Kidney (tissue), 14 donors: ENCODE measurements around the gene MRTFB. TPM values are rescaled to one million over a fixed set of nuclear protein-coding genes. Genes with fewer than 3 reads are reported as not detected.

ENCODE experiments used
- DNase-seq, 5 donors: peaks; one replicate each; pipeline ENCODE4 v3.0.0-alpha.2; 2013 to 2020
- FAIRE-seq: peaks from 2 replicates; lab custom pipeline; 2012; peaks lifted over from hg19 to GRCh38; lab: Jason Lieb, UNC
- H3K27ac ChIP-seq, 2 donors: one replicate each; pipeline ENCODE4 v1.7.0; 2013; ENCODE audit warnings: low read depth in 2 of 2, low read length in 2 of 2, inconsistent platforms in 1 of 2
- H3K27me3 ChIP-seq: one replicate; pipeline ENCODE4 v1.7.1; 2013; ENCODE audit warnings: low read length, inconsistent platforms; ENCODE audit not compliant: control insufficient read depth, insufficient read depth
- H3K36me3 ChIP-seq, 3 donors: one replicate each; pipeline versions ENCODE4 v1.7.0 to v1.7.1; 2013; ENCODE audit warnings: low read length in 3 of 3, control low read depth in 1 of 3, inconsistent platforms in 1 of 3; ENCODE audit not compliant: insufficient read depth in 3 of 3, control insufficient read depth in 2 of 3
- H3K4me1 ChIP-seq, 3 donors: one replicate each; pipeline versions ENCODE4 v1.7.0 to v1.7.1; 2013; ENCODE audit warnings: low read length in 3 of 3, inconsistent platforms in 1 of 3, low read depth in 1 of 3; ENCODE audit not compliant: control insufficient read depth in 2 of 3, insufficient read depth in 2 of 3
- H3K4me3 ChIP-seq, 3 donors: one replicate each; pipeline versions ENCODE4 v1.7.0 to v1.8.1; 2013; ENCODE audit warnings: low read length in 3 of 3, control low read depth in 1 of 3, inconsistent platforms in 1 of 3
- H3K9ac ChIP-seq, 3 donors: one replicate each; pipeline versions ENCODE4 v1.7.0 to v1.7.1; 2013; ENCODE audit warnings: low read length in 3 of 3, control low read depth in 1 of 3, inconsistent platforms in 1 of 3
- H3K9me3 ChIP-seq, 3 donors: one replicate each; pipeline versions ENCODE4 v1.7.0 to v1.7.1; 2013; ENCODE audit warnings: low read length in 3 of 3, control low read depth in 1 of 3, inconsistent platforms in 1 of 3; ENCODE audit not compliant: control insufficient read depth in 2 of 3, insufficient read depth in 1 of 3
- intact Hi-C: fragments of 100-400 bp; cut with DNase I; formaldehyde crosslinking; loops from one replicate; pipeline ENCODE4 v1.11.1; 2022
- polyA plus RNA-seq: library from polyadenylated mRNA; stranded (reverse); fragments of 350-450 nt; fragmentation: Illumina TruSeq; extraction: RNeasy Lipid Tissue Mini Kit (QIAGEN cat#74804); gene quantifications from one replicate; pipeline ENCODE4 v1.2.3, GENCODE V29; 2014; ENCODE audit warnings: low read depth, low replicate concordance; ENCODE audit not compliant: insufficient read depth
- total RNA-seq: library from RNA; stranded (reverse); fragmentation: NEBNext Ultra II Directional; extraction: Animal tissue kit (Norgen Biotek cat#: 25700); gene quantifications from one replicate; pipeline ENCODE4 v1.2.1, GENCODE V29; 2021
- TF ChIP-seq, protein P1 (sequence below): IDR thresholded peaks from 3 replicates; pipeline ENCODE4 v1.5.1; 2012; ENCODE audit warnings: mild to moderate bottlenecking, moderate library complexity, borderline replicate concordance; ENCODE audit not compliant: insufficient read depth; ENCODE audit errors: extremely low read depth
- donor health status: control.
- donor health status: control.
- donor health status: control.
- donor health status: control.
- donor health status: control.
- donor health status: DM: yes; HTN: yes; CAD: no.
- donor health status: Normal renal cell carcinoma (clear cell type).

MRTFB gene
- total and polyA plus RNA-seq, 2 donors from 2014 or later, result 5.1 to 51.0 TPM

DNA sequence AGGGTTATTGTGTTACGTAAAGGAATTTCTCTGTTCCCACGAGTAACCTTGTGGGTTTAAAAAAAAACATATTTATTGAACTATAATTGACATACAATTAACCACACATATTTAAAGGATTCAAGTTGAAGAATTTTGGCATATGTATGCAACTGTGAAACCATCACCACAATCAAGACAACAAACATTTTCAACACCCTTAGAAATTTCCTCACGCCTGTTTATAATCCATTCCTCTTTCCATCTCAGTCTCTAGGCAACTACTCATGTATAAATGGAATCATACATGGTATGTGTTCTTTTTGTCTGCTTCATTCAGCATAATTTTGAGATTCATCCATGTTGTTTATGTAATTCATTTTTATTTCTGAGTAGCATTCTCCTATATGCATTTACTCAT is 104.0 kb downstream of the MRTFB start:
- no peak for FAIRE-seq
- no peak for DNase-seq
- Histone ChIP-seq H3K27ac (no peak overlapping the region), H3K27me3 (no peaks in the 10 kb centered on the region), H3K9ac (no peak overlapping the region), H3K36me3 (no peaks in the 10 kb centered on the region), H3K4me3 (no peak overlapping the region), H3K9me3 (no peaks in the 10 kb centered on the region), H3K4me1 (no peaks in the 10 kb centered on the region)
- TF ChIP-seq, protein P1, sequence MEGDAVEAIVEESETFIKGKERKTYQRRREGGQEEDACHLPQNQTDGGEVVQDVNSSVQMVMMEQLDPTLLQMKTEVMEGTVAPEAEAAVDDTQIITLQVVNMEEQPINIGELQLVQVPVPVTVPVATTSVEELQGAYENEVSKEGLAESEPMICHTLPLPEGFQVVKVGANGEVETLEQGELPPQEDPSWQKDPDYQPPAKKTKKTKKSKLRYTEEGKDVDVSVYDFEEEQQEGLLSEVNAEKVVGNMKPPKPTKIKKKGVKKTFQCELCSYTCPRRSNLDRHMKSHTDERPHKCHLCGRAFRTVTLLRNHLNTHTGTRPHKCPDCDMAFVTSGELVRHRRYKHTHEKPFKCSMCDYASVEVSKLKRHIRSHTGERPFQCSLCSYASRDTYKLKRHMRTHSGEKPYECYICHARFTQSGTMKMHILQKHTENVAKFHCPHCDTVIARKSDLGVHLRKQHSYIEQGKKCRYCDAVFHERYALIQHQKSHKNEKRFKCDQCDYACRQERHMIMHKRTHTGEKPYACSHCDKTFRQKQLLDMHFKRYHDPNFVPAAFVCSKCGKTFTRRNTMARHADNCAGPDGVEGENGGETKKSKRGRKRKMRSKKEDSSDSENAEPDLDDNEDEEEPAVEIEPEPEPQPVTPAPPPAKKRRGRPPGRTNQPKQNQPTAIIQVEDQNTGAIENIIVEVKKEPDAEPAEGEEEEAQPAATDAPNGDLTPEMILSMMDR, result no peak
- intact Hi-C loops, result no loop called here

DNA sequence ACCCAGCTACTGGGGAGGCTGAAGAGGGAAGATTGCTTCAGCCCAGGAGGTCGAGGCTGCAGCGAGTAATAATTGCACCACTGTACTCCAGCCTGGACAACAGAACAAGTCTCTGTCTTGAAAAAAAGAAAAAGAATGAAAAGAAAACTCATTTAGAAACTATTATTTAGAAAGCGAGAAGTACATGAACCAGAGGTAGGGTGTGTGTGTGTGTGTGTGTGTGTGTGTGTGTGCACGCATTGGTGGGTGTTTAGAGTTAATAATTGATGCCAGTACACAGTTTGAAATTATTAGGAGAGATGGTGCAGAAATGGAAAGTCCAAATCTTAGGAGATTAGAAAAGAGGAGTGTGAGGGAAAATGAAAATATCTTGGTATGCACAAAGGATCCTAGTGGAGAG is 106.6 kb downstream of the MRTFB start:
- TF ChIP-seq, protein P1, result no peak
- peaks cover 0 to 2% (median 0%) of the 10 kb centered on the region in 3 donors for H3K4me1 ChIP-seq
- intact Hi-C loops, result no loop called here
- FAIRE-seq (no peak), DNase-seq (no peak)
- H3K4me3 ChIP-seq, result no peak overlapping the region
- no peaks in the 10 kb centered on the region for H3K27me3 ChIP-seq
- no peaks in the 10 kb centered on the region for H3K36me3 ChIP-seq
- H3K27ac ChIP-seq, result no peak overlapping the region
- no peak overlapping the region for H3K9ac ChIP-seq
- H3K9me3 ChIP-seq, result no peaks in the 10 kb centered on the region

DNA sequence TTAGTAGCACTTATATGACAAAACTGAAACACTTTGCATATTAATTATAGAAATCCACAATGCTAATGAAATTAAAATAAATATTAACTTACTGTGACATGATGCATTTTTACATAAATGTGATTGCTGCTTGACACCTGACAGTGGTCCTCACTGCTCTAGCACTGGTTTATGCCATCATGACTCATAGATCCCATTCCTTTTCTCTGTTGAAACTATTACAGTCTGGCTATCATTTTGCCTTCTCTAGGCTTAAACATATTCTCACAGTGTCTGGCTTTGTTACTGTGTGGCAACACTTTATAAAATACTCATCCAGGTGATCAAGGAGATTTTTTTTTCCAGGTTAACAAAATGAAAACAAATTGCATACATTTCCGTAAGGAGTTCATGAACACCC is 108.0 kb downstream of the MRTFB start:
- no peak overlapping the region for H3K27ac ChIP-seq
- H3K9me3 ChIP-seq, result no peaks in the 10 kb centered on the region
- no peak overlapping the region for H3K9ac ChIP-seq
- DNase-seq, result no peak
- FAIRE-seq, result no peak
- no peak overlapping the region for H3K4me3 ChIP-seq
- H3K4me1 ChIP-seq, result peaks cover 0 to 2% (median 0%) of the 10 kb centered on the region in 3 donors
- H3K27me3 ChIP-seq, result no peaks in the 10 kb centered on the region
- H3K36me3 ChIP-seq, result no peaks in the 10 kb centered on the region
- TF ChIP-seq, protein P1, result no peak
- intact Hi-C loops, result no loop called here

DNA sequence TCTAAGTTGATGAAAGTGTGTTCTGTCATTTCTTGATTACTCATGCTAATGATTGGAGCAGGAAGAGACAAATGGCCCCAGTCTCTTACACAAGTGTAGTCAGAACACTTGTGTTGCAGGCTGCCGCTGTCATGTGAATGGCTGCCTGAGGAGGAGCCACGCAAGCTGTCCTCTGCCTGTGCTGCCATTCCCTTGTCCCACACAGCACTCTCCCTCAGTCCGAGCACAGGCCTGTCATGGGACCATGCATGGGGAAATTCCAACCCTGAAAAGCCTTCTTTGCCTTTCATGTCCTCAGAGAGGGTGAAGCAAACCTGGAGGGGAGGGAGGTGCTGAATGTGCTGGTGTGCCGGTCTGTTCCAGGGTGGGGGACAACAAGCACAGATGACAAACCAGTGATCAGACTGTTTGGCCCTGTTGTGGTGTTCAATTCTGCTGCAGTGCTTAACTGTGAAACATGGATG is 109.4 kb downstream of the MRTFB start:
- H3K27me3 ChIP-seq, result no peaks in the 10 kb centered on the region
- no peak overlapping the region for H3K9ac ChIP-seq
- H3K4me1 ChIP-seq, result peaks cover 0 to 2% (median under 1%) of the 10 kb centered on the region in 3 donors
- intact Hi-C loops, result no loop called here
- H3K9me3 ChIP-seq, result no peaks in the 10 kb centered on the region
- no peak overlapping the region for H3K4me3 ChIP-seq
- DNase-seq (no peak), FAIRE-seq (no peak)
- TF ChIP-seq, protein P1, result no peak
- no peaks in the 10 kb centered on the region for H3K36me3 ChIP-seq
- H3K27ac ChIP-seq, result no peak overlapping the region
